Measurements from ENCODE around the gene NELL1.

The NELL1 gene

DNA sequence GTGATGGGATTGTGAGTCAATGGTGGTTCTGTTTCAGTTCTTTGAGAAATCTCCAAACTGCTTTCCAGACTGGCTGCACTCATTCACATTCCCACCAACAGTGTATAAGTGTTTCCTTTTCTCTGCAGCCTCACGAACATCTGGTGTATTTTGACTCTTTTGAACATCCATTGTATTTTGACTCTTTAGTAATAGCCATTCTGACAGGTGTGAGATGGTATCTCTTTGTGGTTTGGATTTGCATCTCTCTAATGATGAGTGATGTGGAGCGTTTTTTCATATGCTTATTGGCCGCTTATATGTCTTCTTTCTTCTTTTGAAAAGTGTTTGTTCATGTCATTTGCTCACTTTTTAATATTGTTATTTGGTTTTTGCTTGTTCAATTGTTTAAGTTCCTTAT lies 19.4 kb downstream of the NELL1 start:
- Histone ChIP-seq H2AK5ac (ENCODE audit: low read length) (no peak overlapping the region), H3K27ac (ENCODE audit: low read depth, low read length) (no peak overlapping the region), H3K36me3 (ENCODE audit: control insufficient read depth, insufficient read depth, low read length) (no peaks in the 10 kb centered on the region), H3K9ac (ENCODE audit: low read length) (no peak overlapping the region), H4K8ac (ENCODE audit: low read depth, low read length) (no peak overlapping the region), H3K79me1 (ENCODE audit: low read length) (no peaks in the 10 kb centered on the region), H3K79me2 (ENCODE audit: control insufficient read depth, insufficient read depth, low read length) (no peaks in the 10 kb centered on the region), H3K4me1 (ENCODE audit: control insufficient read depth, low read depth, low read length) (no peaks in the 10 kb centered on the region), H2BK15ac (replicated peaks; ENCODE audit: low read depth) (no peak overlapping the region), H2BK120ac (ENCODE audit: low read depth, low read length) (no peak overlapping the region), H3K27me3 (ENCODE audit: insufficient read depth, low read length, poor library complexity) (no peaks in the 10 kb centered on the region), H2BK5ac (ENCODE audit: low read length) (no peak overlapping the region), H3K4me2 (ENCODE audit: low read length) (no peak overlapping the region), H4K5ac (ENCODE audit: low read length) (no peak overlapping the region), H3K4ac (ENCODE audit: low read depth, low read length) (no peak overlapping the region), H3K4me3 (ENCODE audit: low read length) (no peak overlapping the region), H3K56ac (ENCODE audit: low read length) (no peak overlapping the region), H3K23ac (ENCODE audit: low read length) (no peak overlapping the region), H3K18ac (ENCODE audit: low read length) (no peak overlapping the region)
- DNase-seq: no peak
- no CpG with 5 or more reads among the region's 3 CpGs for WGBS (ENCODE audit: extremely low coverage, insufficient coverage, low lambda C conversion rate)

DNA sequence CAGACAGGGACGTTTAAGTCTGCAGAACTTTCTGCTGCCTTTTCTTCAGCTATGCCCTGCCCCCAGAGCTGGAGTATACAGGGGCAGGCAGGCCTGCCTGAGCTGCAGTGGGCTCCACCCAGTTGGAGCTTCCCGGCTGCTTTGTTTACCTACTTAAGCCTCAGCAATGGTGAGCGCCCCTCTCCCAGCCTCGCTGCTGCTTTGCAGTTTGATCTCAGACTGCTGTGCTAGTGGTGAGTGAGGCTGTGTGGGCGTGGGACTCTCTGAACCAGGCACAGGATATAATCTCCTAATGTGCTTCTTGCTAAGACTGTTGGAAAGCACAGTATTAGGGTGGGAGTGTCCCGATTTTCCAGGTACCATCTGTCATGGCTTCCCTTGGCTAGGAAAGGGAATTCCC lies 38.5 kb downstream of the NELL1 start:
- Histone ChIP-seq H3K27me3 (ENCODE audit: insufficient read depth, low read length, poor library complexity) (no peaks in the 10 kb centered on the region), H2AK5ac (ENCODE audit: low read length) (no peak overlapping the region), H3K4me2 (ENCODE audit: low read length) (no peak overlapping the region), H3K79me1 (ENCODE audit: low read length) (no peaks in the 10 kb centered on the region), H3K18ac (ENCODE audit: low read length) (no peak overlapping the region), H3K4me3 (ENCODE audit: low read length) (no peak overlapping the region), H3K56ac (ENCODE audit: low read length) (no peak overlapping the region), H4K5ac (ENCODE audit: low read length) (no peak overlapping the region), H3K79me2 (ENCODE audit: control insufficient read depth, insufficient read depth, low read length) (no peaks in the 10 kb centered on the region), H2BK120ac (ENCODE audit: low read depth, low read length) (no peak overlapping the region), H3K9ac (ENCODE audit: low read length) (no peak overlapping the region), H4K8ac (ENCODE audit: low read depth, low read length) (no peak overlapping the region), H3K23ac (ENCODE audit: low read length) (no peak overlapping the region), H3K36me3 (ENCODE audit: control insufficient read depth, insufficient read depth, low read length) (no peaks in the 10 kb centered on the region), H2BK15ac (replicated peaks; ENCODE audit: low read depth) (no peak overlapping the region), H3K4me1 (ENCODE audit: control insufficient read depth, low read depth, low read length) (no peaks in the 10 kb centered on the region), H3K4ac (ENCODE audit: low read depth, low read length) (no peak overlapping the region), H3K27ac (ENCODE audit: low read depth, low read length) (no peak overlapping the region), H2BK5ac (ENCODE audit: low read length) (no peak overlapping the region)
- no peak for DNase-seq
- no CpG with 5 or more reads among the region's 6 CpGs for WGBS (ENCODE audit: extremely low coverage, insufficient coverage, low lambda C conversion rate)

DNA sequence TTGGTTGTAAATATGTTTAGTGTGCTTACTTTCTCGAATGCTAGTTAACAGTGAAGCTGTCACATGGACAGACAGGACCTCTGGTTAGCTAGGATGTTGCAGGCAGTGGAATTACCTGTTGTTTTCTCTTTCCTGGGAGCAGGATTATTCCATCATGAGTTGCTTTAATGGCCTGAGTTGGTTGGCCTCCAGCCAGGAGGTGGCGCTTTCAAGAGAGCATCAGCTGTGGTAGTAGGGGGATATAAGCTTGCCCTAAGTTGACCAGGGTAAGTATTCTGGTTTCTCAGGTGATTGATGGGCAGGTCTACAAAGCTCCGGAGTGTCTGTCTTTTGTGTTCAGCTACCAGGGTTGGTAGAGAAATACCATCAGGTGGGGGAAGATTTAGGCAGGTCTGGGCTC lies 43.5 kb downstream of the NELL1 start:
- DNase-seq: peak; percentile 11
- Histone ChIP-seq H3K27ac (ENCODE audit: low read depth, low read length) (no peak overlapping the region), H2BK15ac (replicated peaks; ENCODE audit: low read depth) (no peak overlapping the region), H3K4ac (ENCODE audit: low read depth, low read length) (no peak overlapping the region), H3K79me2 (ENCODE audit: control insufficient read depth, insufficient read depth, low read length) (no peaks in the 10 kb centered on the region), H3K36me3 (ENCODE audit: control insufficient read depth, insufficient read depth, low read length) (no peaks in the 10 kb centered on the region), H3K18ac (ENCODE audit: low read length) (no peak overlapping the region), H4K5ac (ENCODE audit: low read length) (no peak overlapping the region), H3K4me2 (ENCODE audit: low read length) (no peak overlapping the region), H2BK120ac (ENCODE audit: low read depth, low read length) (no peak overlapping the region), H4K8ac (ENCODE audit: low read depth, low read length) (no peak overlapping the region), H3K27me3 (ENCODE audit: insufficient read depth, low read length, poor library complexity) (no peaks in the 10 kb centered on the region), H3K4me1 (ENCODE audit: control insufficient read depth, low read depth, low read length) (no peaks in the 10 kb centered on the region), H3K4me3 (ENCODE audit: low read length) (no peak overlapping the region), H3K23ac (ENCODE audit: low read length) (no peak overlapping the region), H2AK5ac (ENCODE audit: low read length) (no peak overlapping the region), H3K56ac (ENCODE audit: low read length) (no peak overlapping the region), H3K9ac (ENCODE audit: low read length) (no peak overlapping the region), H3K79me1 (ENCODE audit: low read length) (no peaks in the 10 kb centered on the region), H2BK5ac (ENCODE audit: low read length) (no peak overlapping the region)
- WGBS (ENCODE audit: extremely low coverage, insufficient coverage, low lambda C conversion rate): no CpG with 5 or more reads among the region's 3 CpGs

- Histone ChIP-seq H3K4me3 (ENCODE audit: low read length) (no peak overlapping the region), H3K9ac (ENCODE audit: low read length) (no peak overlapping the region), H4K8ac (ENCODE audit: low read depth, low read length) (no peak overlapping the region), H4K5ac (ENCODE audit: low read length) (no peak overlapping the region), H2BK5ac (ENCODE audit: low read length) (no peak overlapping the region), H3K4me2 (ENCODE audit: low read length) (no peak overlapping the region), H3K27ac (ENCODE audit: low read depth, low read length) (no peak overlapping the region), H3K79me1 (ENCODE audit: low read length) (no peaks in the 10 kb centered on the region), H3K18ac (ENCODE audit: low read length) (no peak overlapping the region), H2BK120ac (ENCODE audit: low read depth, low read length) (no peak overlapping the region), H3K56ac (ENCODE audit: low read length) (no peak overlapping the region), H3K4ac (ENCODE audit: low read depth, low read length) (no peak overlapping the region), H2BK15ac (replicated peaks; ENCODE audit: low read depth) (no peak overlapping the region), H3K36me3 (ENCODE audit: control insufficient read depth, insufficient read depth, low read length) (no peaks in the 10 kb centered on the region), H3K23ac (ENCODE audit: low read length) (no peak overlapping the region), H3K27me3 (ENCODE audit: insufficient read depth, low read length, poor library complexity) (no peaks in the 10 kb centered on the region), H2AK5ac (ENCODE audit: low read length) (no peak overlapping the region), H3K4me1 (ENCODE audit: control insufficient read depth, low read depth, low read length) (no peaks in the 10 kb centered on the region), H3K79me2 (ENCODE audit: control insufficient read depth, insufficient read depth, low read length) (no peaks in the 10 kb centered on the region)
- WGBS (ENCODE audit: extremely low coverage, insufficient coverage, low lambda C conversion rate): no CpG with 5 or more reads among the region's 1 CpG
- DNase-seq: no peak
Measured at GRCh38 chr11:20715464-20715863, 46.1 kb downstream of the NELL1 start.

DNA sequence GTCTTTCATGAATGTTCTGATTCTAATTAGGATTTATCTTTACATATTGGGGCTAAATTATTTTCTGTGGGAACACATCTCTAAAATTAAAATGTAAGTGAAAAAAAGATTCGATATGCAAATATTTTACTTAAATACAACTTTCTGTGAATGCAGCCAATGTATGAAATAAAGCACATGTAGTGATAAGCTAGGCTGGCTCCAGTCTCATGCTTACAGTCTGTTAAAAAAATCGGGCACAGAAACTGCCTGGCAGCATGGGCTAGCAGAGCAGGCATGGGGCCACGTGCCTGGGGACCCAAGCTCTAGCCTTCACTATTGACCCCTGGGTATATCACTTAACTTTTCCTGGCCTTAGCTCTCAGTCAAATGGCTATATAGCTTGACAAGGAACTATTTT lies 46.5 kb downstream of the NELL1 start:
- Histone ChIP-seq H2BK120ac (ENCODE audit: low read depth, low read length) (no peak overlapping the region), H3K9ac (ENCODE audit: low read length) (no peak overlapping the region), H3K4me1 (ENCODE audit: control insufficient read depth, low read depth, low read length) (no peaks in the 10 kb centered on the region), H3K56ac (ENCODE audit: low read length) (no peak overlapping the region), H3K23ac (ENCODE audit: low read length) (no peak overlapping the region), H4K8ac (ENCODE audit: low read depth, low read length) (no peak overlapping the region), H3K27me3 (ENCODE audit: insufficient read depth, low read length, poor library complexity) (no peaks in the 10 kb centered on the region), H3K4me3 (ENCODE audit: low read length) (no peak overlapping the region), H4K5ac (ENCODE audit: low read length) (no peak overlapping the region), H3K18ac (ENCODE audit: low read length) (no peak overlapping the region), H3K79me1 (ENCODE audit: low read length) (no peaks in the 10 kb centered on the region), H3K27ac (ENCODE audit: low read depth, low read length) (no peak overlapping the region), H3K79me2 (ENCODE audit: control insufficient read depth, insufficient read depth, low read length) (no peaks in the 10 kb centered on the region), H3K4me2 (ENCODE audit: low read length) (no peak overlapping the region), H3K36me3 (ENCODE audit: control insufficient read depth, insufficient read depth, low read length) (no peaks in the 10 kb centered on the region), H2BK5ac (ENCODE audit: low read length) (no peak overlapping the region), H2AK5ac (ENCODE audit: low read length) (no peak overlapping the region), H3K4ac (ENCODE audit: low read depth, low read length) (no peak overlapping the region), H2BK15ac (replicated peaks; ENCODE audit: low read depth) (no peak overlapping the region)
- no peak for DNase-seq
- WGBS (ENCODE audit: extremely low coverage, insufficient coverage, low lambda C conversion rate): no CpG with 5 or more reads among the region's 3 CpGs

GRCh38 chr11:20719821-20720220 lies 50.4 kb downstream of the NELL1 start:
- Histone ChIP-seq H2BK15ac (replicated peaks; ENCODE audit: low read depth) (no peak overlapping the region), H3K79me1 (ENCODE audit: low read length) (no peaks in the 10 kb centered on the region), H3K18ac (ENCODE audit: low read length) (no peak overlapping the region), H4K5ac (ENCODE audit: low read length) (no peak overlapping the region), H2AK5ac (ENCODE audit: low read length) (no peak overlapping the region), H3K23ac (ENCODE audit: low read length) (no peak overlapping the region), H2BK120ac (ENCODE audit: low read depth, low read length) (no peak overlapping the region), H3K36me3 (ENCODE audit: control insufficient read depth, insufficient read depth, low read length) (no peaks in the 10 kb centered on the region), H3K4me3 (ENCODE audit: low read length) (no peak overlapping the region), H3K79me2 (ENCODE audit: control insufficient read depth, insufficient read depth, low read length) (no peaks in the 10 kb centered on the region), H3K4ac (ENCODE audit: low read depth, low read length) (no peak overlapping the region), H3K4me1 (ENCODE audit: control insufficient read depth, low read depth, low read length) (no peaks in the 10 kb centered on the region), H3K27ac (ENCODE audit: low read depth, low read length) (no peak overlapping the region), H2BK5ac (ENCODE audit: low read length) (no peak overlapping the region), H3K4me2 (ENCODE audit: low read length) (no peak overlapping the region), H4K8ac (ENCODE audit: low read depth, low read length) (no peak overlapping the region), H3K27me3 (ENCODE audit: insufficient read depth, low read length, poor library complexity) (no peaks in the 10 kb centered on the region), H3K56ac (ENCODE audit: low read length) (no peak overlapping the region), H3K9ac (ENCODE audit: low read length) (no peak overlapping the region)
- DNase-seq: no peak
- WGBS (ENCODE audit: extremely low coverage, insufficient coverage, low lambda C conversion rate): no CpG with 5 or more reads among the region's 2 CpGs
